ENCODE measurements around the gene MACROD2.

Gene MACROD2

DNA sequence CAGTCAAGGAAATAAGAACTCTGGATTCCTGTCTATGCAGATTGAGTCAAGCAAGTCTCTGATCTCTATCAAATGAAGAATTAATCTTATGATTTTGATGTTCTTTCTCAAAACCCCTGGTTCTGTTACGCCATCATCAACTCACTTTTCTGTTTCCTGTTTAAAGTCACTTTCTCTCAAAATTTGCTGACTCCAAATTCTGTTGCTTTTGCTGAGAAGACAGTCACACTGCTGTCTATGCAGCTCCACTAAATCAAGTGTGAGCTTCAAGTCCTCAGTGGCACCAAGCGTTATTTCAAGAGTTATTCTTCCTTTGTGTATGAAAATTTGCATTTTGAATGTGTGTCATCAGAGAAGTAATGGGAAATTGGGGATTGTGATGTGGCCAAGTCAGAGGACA lies 1914.7 kb downstream of the MACROD2 start:
- no peak for DNase-seq

DNA sequence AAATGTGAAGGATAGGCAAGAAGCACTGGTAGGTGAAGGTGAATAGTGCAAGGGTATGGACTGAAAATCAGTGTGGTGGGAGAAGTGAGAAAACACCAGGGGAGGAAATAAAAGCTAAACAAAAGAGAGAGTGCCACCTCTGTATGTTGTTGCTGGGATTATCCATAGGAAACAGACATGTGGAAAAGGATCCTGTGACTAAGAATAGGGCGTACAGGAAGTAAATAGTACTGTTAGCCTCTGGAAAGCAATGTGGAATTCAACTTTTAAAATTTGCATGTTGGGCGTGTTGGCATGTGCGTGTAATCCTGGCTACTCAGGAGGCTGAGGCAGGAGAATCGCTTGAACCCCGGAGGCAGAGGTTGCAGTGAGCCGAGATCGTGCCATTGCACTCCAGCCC lies 1916.3 kb downstream of the MACROD2 start:
- no peak for DNase-seq

DNA sequence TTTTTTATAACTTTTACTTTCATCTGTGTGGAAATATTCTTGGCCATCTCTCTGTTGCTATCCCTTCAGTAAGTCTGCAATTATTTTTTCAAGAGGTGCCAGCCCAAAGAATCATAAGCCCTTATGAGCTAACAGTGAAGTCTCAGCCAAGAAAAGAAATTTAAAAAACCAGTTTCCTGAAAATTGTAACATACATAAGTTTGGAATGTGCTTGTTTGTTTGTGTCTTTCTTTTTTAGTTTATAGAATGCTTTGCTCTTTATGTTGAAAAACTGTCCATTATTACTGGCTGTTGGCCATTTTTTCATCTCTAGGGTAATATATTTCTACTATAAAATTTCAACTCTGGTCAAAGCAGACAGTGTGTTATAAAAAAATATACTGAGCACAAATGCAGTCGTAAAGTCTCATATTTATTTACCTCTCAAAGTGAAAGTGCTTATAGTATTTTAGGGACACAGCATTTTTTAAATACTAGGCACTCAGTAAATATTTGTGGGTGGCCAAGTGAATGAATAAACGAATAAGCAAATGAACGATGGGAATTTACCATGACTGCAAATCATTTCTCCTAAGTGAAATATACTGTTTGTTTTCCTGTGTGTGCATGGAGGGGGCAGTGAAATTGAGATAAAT lies 1918.2 kb downstream of the MACROD2 start:
- no peak for DNase-seq

DNA sequence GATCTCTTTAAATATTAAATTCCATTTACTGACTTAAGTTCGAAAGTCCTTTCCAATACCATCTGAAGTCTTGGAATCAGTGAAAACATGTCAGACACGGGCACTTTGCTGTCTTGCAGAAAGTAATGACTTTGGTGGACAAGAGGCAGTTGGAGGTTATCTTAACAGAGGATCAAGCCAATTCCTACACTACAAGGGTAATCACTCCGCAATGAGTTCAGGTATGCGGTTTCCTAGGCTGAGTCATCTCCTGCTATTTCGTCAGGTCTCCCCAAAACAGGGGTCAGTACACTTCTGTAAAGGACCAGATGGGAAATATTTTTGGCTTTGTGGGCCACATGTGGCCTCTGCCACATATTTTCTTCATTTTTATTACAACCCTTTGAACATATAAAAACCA lies 1921.3 kb downstream of the MACROD2 start:
- no peak for DNase-seq

DNA sequence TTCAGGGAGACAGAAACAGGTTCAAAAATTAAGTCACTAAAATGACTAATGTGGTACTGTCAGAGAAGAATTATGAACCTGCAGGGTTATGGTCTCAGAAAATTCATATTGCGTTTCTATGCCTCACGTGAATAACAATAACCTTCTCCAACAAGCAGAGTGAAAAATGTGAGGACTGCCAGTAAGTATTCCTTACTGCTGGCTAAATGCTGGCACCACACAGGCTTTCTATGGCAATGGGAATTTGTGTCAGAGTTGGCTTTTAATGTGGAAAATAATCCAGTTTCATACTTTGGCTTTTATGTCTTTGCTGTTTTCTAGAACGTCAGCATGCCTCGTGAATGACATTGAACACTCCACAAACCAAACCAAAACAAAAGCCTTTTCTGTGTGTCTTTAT lies 1922.0 kb downstream of the MACROD2 start:
- DNase-seq: no peak

DNA sequence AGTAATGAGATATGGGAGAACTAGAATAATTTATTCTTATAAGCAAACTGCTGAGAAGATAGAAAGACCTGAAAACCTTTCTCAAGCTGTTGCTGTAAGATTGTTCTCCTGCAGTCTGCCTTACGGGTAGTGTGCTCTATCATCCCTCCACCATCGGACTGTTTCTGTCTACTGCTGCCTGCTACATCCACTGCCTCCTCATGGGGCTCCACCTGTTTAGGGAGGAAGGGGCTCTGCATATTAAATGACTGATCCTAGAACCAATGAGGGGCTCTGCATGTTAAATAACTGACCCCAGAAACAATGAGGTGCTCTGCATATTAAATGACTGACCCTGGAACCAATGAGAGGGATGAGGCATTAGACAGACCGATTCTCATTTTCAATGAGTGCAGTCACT lies 1923.3 kb downstream of the MACROD2 start:
- no peak for DNase-seq

DNA sequence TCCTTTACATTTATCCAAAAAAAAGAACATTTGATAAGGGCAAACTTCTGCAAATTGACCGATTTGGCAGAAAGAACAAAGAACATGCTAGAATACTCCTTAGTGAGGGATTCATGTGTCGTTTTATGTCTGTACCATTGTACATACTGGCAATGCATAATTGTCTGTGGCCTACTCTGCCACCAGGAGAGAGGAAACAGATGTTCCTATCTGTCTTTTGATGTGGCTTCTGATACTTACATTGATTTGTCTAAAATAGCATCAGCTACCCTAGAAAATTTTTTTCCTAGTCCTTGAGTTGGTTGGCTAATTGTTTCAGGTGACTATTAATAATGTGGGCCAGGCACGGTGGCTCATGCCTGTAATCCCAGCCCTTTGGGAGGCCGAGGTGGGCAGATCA lies 1923.8 kb downstream of the MACROD2 start:
- no peak for DNase-seq

DNA sequence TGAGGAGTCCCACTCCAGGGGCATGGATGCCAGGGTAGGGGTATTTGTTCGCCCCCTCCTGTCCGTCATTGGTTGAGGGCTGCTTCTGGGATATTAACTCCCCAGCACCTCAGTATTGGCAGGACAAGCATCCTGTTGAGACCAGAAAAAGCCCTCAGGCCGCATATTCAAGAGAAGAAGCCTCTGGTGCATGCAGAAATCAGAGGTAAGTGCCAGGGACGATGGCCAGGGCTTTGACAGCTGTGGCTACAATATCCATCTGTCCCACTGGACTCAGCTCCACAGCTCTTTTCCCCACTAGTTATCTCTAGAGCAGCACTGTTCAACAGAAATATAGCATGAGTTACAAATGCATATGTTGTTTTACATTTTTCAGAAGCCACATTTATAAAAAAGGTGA lies 1926.6 kb downstream of the MACROD2 start:
- no peak for DNase-seq

DNA sequence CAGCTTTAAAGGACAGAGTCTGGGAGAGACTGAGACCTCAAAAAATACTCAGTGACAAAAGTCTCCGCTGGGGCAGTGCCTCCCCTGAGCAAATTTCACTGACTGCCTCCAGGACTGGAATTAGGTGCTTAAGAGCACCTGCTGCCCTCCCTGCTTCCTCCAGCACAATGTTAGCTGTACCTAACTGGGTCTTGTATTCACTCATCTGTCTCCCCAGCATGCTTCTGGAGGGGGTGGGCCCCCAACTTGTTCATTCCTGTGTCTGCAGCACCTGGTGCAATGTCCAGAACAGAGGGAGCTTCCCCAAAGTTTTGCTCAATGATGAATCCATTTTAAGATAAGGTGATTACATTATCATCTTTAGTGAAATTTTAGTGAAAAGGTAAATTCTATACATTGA lies 1927.2 kb downstream of the MACROD2 start:
- DNase-seq: no peak

DNA sequence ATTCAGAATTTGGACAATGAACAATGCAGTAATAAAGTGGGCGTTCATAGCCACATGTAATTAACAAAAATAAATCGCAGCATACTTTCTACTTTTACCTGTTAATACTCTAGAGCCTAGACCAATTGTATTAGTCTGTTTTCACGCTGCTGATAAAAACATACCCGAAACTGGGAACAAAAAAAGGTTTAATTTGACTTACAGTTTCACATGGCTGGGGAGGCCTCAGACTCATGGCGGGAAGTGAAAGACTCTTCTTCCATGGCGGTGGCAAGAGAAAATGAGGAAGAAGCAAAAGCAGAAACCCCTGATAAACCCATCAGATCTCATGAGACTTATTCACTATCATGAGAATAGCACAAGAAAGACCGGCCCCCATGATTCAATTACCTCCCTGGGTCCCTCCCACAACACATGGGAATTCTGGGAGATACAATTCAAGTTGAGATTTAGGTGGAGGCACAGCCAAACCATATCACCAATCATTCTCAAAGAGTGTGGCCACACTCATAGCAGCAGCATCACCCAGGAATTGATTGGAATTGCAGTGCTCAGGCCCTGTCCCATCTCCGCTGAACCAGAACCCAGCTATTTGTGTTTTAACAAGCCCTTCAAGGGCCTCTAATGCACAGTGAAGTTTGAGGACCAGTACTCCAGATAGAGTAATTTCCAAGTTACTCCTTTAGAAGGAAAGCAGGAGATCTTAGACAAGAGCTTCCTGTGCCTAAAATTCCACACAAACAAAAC lies 1927.9 kb downstream of the MACROD2 start:
- DNase-seq: peak in 1 of 2 donors; percentile 19

DNA sequence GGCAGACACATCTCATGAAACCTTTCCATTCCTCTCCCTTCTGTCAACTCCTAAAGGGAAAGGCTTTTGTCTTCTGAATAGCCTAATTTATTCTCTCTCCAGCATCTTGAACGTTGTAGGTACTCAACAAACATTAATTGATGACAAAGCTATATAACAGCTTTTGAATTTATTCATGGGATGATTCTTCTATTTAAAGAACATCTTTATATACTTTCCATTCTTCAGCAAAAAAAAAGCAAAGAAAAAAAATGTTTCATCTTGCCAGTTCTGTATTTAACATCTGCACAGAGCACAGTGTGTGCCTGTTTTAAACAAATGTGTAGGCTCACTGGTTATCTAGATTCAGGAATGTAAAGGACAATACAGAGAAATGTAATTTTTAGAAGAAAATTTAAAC lies 1929.2 kb downstream of the MACROD2 start:
- DNase-seq: no peak

DNA sequence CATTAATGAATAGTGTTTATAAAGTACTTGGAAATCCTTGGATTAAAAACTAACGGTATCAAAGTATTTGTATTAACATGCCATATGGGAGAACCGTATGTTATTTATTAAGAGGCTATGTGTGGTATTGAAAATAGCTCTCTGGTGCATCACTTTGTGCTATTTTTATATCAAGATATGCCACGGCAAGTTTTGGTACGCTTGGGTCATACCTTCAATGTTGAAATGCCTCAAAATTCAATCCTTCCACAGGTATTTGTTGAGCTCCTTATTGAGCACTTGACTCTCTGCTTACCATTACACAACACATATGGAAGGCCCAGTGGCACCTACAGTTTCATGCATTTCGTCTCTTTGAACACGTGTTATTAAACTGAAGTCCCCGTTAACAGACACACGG lies 1930.1 kb downstream of the MACROD2 start:
- DNase-seq: no peak

DNA sequence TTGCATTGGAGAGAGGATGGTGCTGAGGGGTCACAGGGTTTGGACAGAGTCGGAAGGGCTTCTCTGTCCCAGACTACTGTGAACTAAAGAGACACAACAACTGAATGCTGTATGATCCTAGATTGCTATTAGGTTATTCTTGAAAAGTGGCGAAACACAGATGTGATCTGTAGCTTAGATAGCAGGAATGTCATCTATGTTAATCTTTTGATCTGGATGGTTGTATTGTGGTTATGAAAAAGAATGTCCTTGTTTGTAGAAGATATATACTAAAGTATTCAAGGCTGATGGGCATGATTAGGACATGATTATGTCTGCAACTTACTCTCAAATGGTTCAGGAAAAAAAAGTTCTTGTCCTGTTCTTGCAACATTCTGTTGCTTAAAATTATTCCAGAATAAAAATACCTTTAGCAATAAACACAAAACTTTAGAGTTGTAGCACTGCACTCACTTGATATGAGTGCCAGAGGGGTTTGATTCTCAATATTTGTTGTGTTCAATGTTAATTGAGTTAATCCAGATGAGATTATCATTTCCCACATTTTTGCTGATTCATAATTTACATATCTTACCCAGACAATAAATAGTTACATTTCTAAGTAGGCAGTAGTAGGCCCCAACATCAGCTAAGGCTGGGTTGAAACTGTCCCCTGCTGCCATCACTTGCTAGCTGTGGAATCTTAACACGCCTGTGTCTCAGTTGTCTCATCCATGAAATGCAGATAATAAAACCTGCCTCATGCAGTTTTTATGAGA lies 1932.8 kb downstream of the MACROD2 start:
- DNase-seq: no peak

DNA sequence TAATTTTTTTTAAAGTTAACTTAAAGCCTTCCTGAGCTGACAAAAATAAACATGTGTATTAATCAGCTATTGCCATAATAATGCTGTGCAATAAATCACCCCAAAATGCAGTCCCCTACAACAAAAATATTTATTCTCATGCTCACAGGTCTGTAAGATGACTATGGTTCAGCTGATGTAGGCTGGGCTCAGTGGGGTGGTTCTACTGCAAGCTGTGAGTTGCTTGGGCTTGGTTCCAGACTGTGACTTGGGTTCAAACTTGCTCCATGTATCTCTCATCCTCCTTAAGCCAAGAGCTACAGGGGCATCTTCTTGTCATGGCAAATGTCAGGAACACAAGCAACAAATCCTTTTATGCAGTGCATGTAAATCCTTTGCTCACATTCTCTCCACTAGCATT lies 1933.6 kb downstream of the MACROD2 start:
- DNase-seq: no peak

DNA sequence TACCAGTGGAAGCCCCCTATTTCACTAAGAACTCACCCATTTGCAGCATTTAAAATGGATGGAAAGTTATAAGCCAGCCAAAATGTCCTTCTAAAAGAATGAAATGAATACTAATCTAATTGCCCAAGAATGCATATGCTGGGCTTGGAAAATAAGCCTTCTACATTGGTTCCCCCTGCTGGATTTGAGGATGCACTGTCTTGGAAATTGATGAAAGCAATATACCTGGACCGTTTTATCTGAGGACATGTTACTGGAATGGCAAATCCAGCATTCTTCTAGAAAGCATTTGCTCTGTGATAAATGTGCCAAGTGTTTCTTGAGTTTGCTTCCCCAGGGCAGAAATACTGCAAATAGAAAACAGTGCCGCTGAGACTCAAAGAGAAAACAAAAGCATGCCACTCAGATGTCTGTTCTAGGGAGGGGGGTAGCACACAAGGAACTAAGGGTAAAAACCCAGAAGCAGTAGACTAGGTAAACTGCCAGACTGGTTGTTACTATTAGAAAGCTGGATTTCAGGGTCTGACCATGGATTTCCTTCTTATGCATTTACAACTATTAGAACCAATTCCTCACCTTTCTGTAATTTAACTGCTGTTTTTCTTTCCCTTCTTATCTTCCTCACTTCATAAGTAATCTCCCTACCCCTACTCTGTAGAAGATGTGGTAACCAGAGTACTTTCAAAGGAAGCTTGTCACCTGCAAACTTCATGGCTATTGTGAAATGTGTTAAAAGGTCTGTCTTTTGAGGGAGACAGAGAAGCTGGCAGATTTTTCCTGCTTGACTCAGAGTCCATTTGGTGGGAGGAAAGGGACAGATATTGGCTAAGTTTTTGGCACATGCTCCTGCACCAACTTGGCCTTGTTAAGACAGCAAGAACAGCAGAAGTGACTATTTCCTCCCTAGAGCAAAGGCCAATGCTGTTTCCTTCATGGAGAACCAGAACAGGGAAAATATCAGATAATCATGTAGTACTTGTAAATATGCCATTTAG lies 1935.3 kb downstream of the MACROD2 start:
- peak in 1 of 2 donors; percentile 11 for DNase-seq

DNA sequence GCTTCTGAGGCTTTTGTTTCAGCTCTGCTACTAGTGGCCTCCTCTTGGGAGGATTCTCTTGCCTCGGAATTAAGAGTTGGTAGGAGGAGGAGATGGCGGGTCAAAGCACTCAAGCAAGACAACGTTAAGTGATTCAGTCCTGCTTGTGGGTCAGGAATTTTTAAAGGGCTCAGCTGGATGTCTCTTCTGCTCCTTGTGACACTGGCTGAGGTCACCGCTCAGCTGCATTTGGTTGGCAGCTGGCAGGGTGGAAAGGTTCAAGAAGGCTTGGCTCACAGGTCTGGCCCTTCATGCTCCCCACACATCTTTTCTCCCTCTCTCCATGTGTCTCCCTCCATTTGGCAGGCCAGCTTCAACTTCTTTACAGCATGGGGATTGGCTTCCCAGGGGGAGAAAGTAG lies 1936.6 kb downstream of the MACROD2 start:
- no peak for DNase-seq

DNA sequence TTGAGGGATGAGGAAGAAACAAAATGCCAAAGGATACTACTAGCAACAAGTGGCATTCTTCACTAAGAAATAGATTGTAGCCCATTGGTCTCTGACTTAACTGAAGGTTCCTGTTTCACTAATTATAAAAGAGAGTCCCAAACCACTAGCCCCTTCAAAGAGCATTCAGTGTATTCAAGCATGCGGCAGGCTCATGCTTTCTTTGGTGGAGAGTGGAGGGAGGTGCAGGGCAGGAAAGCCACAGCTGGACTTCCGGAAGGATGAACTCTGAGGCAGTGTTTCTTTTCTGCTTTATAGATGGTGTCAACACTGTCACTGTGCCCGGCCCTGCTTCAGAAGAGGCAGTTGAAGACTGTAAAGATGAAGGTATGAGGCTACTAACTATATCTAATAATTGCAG lies 1941.9 kb downstream of the MACROD2 start:
- DNase-seq: no peak

DNA sequence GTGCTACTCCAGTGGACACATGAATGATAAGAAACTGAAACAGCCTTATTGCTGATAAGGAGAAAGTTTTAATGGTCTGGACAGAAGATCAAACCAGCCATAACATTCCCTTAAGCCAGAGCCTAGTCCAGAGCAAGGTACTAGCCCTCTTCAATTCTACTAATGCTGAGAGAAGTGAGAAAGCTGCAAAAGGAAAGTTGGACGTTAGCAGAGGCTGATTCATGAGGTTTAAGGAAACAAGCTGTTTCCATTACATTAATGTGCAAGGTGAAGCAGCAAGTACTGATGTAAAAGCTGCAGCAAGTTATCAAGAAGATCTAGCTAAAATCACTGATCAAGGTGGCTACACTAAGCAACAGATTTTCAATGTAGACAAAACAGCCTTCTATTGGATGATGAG lies 1943.5 kb downstream of the MACROD2 start:
- DNase-seq: no peak

DNA sequence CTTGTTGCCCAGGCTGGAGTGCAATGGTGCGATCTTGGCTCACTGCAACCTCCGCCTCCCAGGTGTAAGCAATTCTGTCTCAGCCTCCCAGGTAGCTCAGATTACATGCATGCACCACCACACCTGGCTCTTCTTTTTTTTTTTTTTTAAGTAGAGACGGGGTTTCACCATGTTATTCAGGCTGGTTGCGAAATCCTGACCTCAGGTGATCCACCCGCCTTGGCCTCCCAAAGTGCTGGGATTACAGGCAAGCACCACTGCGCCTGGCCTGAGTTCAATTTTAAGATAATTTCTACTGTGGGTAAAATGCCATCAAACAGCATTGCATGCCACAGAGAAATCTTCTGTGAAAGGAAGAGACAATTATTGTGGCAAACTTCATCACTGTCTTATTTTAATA lies 1944.8 kb downstream of the MACROD2 start:
- no peak for DNase-seq

DNA sequence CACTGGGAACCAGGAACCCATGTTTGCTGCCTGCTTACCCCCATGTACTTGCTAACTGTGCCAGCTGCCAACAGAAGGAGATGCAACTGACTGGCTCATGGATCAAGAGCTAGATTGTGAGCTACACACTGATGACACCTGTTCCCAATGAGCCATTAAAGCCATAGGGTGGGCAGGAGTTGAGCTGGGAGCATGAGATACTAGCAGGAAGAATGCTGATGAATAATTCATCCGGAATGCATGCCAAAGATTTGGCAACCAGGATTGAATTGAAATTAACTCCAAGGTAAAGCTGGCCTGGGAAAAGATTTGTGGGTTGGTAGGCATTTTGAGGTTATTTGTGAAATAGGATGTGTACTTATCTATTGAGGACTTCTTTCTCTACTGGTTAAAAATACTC lies 1946.8 kb downstream of the MACROD2 start:
- no peak for DNase-seq

DNA sequence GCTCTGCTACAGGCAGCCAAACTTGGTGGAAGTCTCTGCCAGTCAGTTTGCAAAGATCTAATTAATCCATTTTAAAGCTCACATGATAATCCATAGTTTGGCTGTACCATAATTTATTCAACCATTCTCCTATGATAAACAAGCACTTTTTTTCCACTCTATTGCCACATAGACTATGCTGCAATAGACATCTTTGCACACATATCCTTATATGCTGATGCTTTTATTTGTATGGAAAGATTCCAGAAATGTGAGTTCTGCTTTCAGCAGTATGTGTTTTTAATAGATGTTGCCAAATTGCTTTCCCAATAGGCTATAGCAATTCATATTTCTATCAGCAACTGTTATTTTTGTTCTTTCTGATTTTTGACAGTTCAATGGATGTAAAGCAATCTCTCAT lies 1950.0 kb downstream of the MACROD2 start:
- DNase-seq: peak; percentile 45 to 61

DNA sequence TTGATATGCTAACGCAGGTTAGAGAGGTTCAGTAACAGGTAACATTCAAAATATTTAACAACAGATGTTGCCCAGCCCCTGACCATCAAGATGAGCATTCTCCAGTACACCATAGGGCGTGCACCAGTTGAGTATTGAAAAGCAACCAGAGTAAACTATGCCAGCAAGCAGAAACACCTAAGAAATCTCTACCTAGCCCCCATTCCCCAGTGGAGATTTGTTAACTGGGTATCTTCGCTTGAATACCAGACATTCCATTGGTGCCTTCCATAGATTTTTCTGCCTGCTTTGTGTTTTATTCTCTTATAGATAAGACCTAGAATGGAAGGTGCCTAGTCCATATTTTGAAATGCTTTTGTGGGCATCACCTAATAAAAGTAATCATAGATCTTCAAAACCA lies 1954.1 kb downstream of the MACROD2 start:
- no peak for DNase-seq

DNA sequence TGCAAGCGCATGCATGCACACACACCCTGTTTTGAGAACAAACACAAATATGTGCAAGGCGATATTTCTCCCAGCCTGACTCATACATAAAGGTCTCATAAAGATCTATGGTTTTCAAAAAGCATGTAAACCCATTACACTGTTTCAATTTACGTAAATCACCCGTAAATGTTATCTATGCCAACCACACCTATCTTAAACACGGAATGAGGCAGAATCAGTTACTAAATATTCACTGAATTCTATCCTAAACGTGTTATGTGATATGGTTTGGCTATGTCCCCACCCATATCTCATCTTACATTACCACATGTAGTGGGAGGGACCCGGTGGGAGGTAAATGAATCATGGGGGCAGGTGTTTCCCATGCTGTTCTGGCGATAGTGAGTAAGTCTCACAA lies 1956.3 kb downstream of the MACROD2 start:
- no peak for DNase-seq
